Astrocyte (in vitro differentiated cells and primary cell): ENCODE data around the gene FAM222A.

Experiments used
- EZH2 ChIP-seq: IDR thresholded peaks from 2 replicates; pipeline ENCODE4 v1.6.1; 2012; ENCODE audit warnings: mild to moderate bottlenecking, low read length, inconsistent platforms; ENCODE audit not compliant: insufficient read depth
- TF ChIP-seq, protein P1 (sequence below): IDR thresholded peaks from 2 replicates; pipeline ENCODE4 v1.5.1; 2011; ENCODE audit warnings: low read depth, mild to moderate bottlenecking, inconsistent platforms, low read length, moderate library complexity; ENCODE audit not compliant: insufficient read depth

DNA sequence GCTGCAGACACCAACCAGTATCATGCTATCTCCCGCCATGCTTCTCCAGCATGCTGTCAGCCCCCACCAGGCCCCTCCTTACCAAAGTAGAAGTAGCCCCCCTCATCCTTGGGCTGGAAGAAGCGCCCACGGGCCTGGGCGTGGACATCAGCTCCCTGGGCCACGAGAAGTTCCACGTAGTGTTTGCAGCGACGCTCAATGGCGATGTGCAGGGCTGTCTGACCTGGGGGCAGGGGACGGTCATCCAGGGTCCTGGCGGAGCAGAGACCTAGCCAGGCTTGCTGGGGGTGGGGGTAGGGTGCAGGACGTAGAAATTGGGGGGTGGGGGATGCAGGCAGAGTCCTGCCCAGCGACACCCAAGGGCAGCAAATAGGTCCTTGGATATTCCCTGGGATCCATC, 86.9 kb downstream of the FAM222A start:
- TF ChIP-seq EZH2: no peak
- TF ChIP-seq, protein P1, sequence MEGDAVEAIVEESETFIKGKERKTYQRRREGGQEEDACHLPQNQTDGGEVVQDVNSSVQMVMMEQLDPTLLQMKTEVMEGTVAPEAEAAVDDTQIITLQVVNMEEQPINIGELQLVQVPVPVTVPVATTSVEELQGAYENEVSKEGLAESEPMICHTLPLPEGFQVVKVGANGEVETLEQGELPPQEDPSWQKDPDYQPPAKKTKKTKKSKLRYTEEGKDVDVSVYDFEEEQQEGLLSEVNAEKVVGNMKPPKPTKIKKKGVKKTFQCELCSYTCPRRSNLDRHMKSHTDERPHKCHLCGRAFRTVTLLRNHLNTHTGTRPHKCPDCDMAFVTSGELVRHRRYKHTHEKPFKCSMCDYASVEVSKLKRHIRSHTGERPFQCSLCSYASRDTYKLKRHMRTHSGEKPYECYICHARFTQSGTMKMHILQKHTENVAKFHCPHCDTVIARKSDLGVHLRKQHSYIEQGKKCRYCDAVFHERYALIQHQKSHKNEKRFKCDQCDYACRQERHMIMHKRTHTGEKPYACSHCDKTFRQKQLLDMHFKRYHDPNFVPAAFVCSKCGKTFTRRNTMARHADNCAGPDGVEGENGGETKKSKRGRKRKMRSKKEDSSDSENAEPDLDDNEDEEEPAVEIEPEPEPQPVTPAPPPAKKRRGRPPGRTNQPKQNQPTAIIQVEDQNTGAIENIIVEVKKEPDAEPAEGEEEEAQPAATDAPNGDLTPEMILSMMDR: no peak
